Head of caudate nucleus (tissue), 42 donors: ENCODE measurements around the gene KCNIP4.

ENCODE experiments used
- DNase-seq, 42 donors: peaks; one replicate each; pipeline versions ENCODE4 v3.0.0 to v3.0.0-alpha.2; 2020 to 2021; ENCODE audit warnings: mixed read lengths in 7 of 42
- intact Hi-C: fragments of 100-400 bp; cut with DNase I; formaldehyde crosslinking; loops from one replicate; pipeline ENCODE4 v1.15.0; 2022

Gene KCNIP4

GRCh38 chr4:21733894-21734630 is 214.5 kb downstream of the KCNIP4 start:
- no peak for DNase-seq
- intact Hi-C loops = no loop called here

GRCh38 chr4:21728304-21728703 is 220.3 kb downstream of the KCNIP4 start:
- intact Hi-C loops = no loop called here
- DNase-seq = no peak

DNA sequence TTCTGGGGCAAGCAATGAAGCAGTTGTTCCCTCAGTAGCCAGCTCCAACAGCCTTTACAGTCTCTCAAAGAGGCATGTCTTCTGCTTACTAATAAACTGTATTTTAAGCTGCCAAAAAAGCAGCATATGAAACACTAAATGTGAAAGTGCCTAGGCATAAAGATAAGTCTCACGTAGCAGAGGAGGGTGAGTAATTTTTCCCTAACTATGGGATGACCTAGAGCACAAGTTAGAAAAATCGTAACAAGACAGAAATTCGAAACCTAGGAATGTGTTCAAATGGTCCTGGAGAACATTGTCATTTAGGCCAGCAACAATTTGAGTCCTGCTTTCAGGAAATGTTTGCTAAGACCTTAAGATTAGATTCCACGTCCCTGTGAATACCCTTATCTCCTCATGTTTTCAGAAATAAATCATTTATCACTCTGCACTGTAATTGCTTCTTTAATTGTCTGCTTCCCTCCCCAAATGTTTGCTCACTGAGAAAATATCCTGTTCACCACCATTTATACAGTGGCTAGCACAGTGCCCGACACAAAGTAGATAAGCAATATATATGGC is 222.2 kb downstream of the KCNIP4 start:
- intact Hi-C loops = no loop called here
- DNase-seq = no peak

DNA sequence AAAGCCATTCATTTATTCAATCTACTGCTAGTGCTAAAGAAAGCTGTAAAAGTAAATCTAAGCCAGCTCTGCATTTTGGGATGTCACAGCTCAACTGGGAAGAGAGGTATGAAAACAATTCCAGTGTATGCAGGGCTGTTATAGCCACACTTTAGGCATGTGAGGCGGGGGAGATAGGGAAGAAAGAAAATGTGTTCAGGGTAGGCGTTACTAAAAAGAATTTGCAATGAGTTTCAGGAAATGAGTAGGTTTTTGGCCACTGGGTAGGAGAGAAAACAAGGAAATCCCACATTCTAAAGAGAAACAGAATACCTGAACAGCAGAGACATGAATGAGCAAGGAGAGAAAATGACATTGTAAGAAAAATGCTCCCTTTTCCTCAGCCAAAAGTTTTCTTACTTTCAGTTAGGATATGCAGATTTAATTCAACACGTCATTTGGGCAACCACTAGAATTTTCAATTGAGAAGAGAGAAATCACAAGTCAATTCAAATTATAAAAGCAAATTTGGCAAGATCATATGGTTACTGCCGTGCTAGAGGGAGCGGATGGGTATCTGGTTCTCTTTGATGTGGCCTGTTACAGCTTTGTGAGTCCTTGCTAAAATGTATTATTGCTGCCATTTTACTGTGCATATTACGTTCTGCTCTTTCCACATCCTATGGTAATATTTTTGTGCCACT is 226.3 kb downstream of the KCNIP4 start:
- intact Hi-C loops = no loop called here

DNA sequence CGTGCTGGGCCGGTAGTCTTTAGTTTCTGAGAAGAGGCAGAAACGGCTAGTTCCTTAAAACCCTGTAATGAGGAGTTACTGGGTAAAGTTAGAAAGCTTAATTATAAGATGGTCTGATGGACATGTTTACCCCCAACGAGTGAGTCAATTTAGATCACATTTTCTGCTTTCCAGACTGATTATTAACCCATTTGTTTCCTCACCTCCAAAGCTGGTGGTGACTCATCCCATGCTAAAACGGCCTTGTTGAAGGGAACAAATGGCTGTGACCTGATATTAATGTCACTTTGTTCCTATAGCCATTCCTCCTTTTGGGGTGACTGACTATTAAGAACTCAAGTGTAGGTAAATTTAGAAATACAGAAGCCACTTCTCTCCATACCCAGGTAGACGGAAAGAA is 232.0 kb downstream of the KCNIP4 start:
- no peak for DNase-seq
- intact Hi-C loops = no loop called here

More for the DNA sequence above, 226.3 kb downstream of the KCNIP4 start:
- no peak for DNase-seq

- no peak for DNase-seq
- intact Hi-C loops = no loop called here
Measured at GRCh38 chr4:21710179-21710835, 238.3 kb downstream of the KCNIP4 start.

GRCh38 chr4:21709761-21710160 is 238.8 kb downstream of the KCNIP4 start:
- DNase-seq = no peak
- intact Hi-C loops = no loop called here

- intact Hi-C loops = no loop called here
Measured at GRCh38 chr4:21709031-21709430, 239.5 kb downstream of the KCNIP4 start.

DNA sequence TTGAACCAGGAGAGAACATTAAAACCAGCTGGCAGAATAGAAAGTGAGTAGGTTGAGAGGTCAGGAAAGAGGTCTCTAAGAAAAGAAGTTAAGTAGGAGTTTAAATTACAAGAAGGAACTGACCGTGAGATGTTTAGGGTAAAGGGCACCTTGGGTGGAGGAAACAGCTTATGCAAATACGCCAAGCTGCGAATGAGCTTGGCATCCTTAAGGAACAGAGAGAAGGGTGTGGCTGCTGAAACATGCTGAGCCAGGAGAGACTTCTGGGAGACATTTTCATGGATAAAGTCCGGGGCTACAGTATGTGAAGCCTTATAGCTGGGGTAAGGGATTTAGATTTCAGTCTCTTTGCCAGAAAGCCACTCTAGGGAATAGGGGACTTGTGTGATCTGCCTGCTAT is 249.1 kb downstream of the KCNIP4 start:
- DNase-seq = no peak
- intact Hi-C loops = no loop called here

More at GRCh38 chr4:21709031-21709430, 239.5 kb downstream of the KCNIP4 start:
- DNase-seq = no peak

DNA sequence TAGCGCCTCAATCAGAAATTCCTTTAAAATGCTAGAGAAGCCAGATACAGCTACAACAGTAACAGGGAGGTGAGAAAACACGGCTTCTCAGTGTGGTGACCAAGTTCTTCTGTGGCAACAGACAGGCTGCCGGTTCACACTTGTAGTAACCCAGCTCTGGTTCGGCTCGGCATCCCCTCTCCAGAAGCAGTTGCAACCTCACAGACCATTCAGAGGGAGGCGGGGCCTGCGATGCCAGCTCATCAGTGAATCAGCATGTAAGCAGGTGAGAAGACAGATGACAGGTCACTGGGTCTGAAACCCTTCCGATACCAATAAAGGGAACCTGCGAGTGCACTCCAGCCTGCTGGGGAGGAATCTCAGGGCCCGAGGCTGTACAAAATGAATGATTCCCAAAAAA is 251.0 kb downstream of the KCNIP4 start:
- intact Hi-C loops = no loop called here
- DNase-seq = peak in 26 of 42 donors; percentile 2 to 45 (median 12)

DNA sequence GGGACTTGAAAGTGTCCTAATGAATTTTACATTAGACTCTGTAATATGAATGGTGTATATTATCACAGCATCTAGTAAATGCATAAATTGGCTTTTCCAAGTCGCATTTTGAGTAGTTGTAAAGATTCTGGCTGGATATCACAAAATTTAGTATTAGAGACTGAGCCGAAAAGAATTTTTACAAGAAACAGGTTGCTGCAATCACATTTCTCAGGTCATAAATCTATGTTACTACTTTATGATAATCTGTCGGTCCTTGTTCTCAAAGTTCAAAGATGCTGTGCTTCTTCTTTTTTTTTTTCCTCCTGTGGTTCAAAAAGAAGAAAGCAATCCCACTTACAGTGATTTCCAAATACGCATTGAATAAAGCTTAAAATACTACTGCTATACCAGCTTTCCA is 253.4 kb downstream of the KCNIP4 start:
- no peak for DNase-seq
- intact Hi-C loops = no loop called here

- intact Hi-C loops = no loop called here
- no peak for DNase-seq
Measured at GRCh38 chr4:21692241-21692640, 256.3 kb downstream of the KCNIP4 start.

GRCh38 chr4:21688596-21689265 is 259.8 kb downstream of the KCNIP4 start:
- intact Hi-C loops = no loop called here
- no peak for DNase-seq

- no peak for DNase-seq
- intact Hi-C loops = no loop called here
Measured at GRCh38 chr4:21685911-21686310, 262.7 kb downstream of the KCNIP4 start.

- intact Hi-C loops = no loop called here
Measured at GRCh38 chr4:21680326-21680898, 268.2 kb downstream of the KCNIP4 start.

GRCh38 chr4:21678711-21679110 is 269.9 kb downstream of the KCNIP4 start:
- intact Hi-C loops = no loop called here
- DNase-seq = no peak

More at GRCh38 chr4:21680326-21680898, 268.2 kb downstream of the KCNIP4 start:
- DNase-seq = no peak

DNA sequence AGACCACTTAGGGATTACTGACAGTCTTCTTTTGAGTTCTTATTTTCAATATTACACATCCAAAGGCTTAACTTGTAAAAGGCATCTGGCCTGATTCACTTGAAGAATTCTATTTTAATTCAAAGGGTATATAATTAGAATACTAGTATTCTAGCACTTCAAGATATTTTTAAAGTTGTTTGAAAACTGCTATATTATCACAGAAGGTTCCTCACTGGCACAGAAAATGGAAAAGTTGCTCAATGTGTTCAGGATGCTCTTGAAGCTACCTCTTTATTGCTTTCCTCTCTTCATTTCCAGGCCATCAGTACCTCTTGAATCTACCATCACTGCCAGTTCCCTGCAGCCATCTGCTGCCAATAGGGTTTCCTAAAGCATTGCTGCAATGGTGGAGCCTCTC is 271.4 kb downstream of the KCNIP4 start:
- peak in 1 of 42 donors; percentile 3 for DNase-seq
- intact Hi-C loops = no loop called here

- intact Hi-C loops = no loop called here
- DNase-seq = no peak
Measured at GRCh38 chr4:21664355-21664754, 284.2 kb downstream of the KCNIP4 start.

- intact Hi-C loops = no loop called here
- peak in 1 of 42 donors; percentile 6 for DNase-seq
Measured at GRCh38 chr4:21656832-21657231, 291.7 kb downstream of the KCNIP4 start.
